IMR-90 (cell line): ENCODE results near the gene SLC30A7. TPM values are rescaled to one million over a fixed set of nuclear protein-coding genes. Genes with fewer than 3 reads are reported as not detected.

Source experiments
- ATAC-seq: fragments of 200-7000 bp; cut with Tn5 transposase; 2 replicates; pipeline ENCODE4 v1.9.1; 2020; ENCODE audit warnings: low read depth, mild to moderate bottlenecking, moderate library complexity
- BruUV-seq: library from RNA; stranded (reverse); fragments of 400-500 nt; replicated peaks from 2 replicates; lab custom pipeline; 2021; lab: Mats Ljungman, UMichigan
- CTCF ChIA-PET: fragments of 300-600 bp; formaldehyde crosslinking; extraction: SDS; loops from one replicate; lab custom pipeline; 2021; ENCODE audit warnings: antibody characterized with exemption; lab: Yijun Ruan, JAX
- POLR2A ChIA-PET: fragments of 300-600 bp; sonication (Branson Sonifier 250); formaldehyde crosslinking; loops from one replicate; lab custom pipeline; 2022; ENCODE audit warnings: antibody characterized with exemption; ENCODE audit not compliant: unreplicated experiment; lab: Charles Lee
- DNase-seq: peaks from one replicate; pipeline ENCODE4 v3.0.0; 2013
- H2AFZ ChIP-seq: replicated peaks from 2 replicates; pipeline ENCODE3; 2013; ENCODE audit warnings: low read length, mild to moderate bottlenecking; ENCODE audit not compliant: poor library complexity
- H2AK5ac ChIP-seq: 2 replicates; pipeline ENCODE4 v1.6.1; 2013; ENCODE audit warnings: low read depth, low read length, inconsistent platforms
- H2AK9ac ChIP-seq: replicated peaks from 2 replicates; pipeline ENCODE3; 2013; ENCODE audit warnings: mild to moderate bottlenecking, low read depth, low read length, moderate library complexity; ENCODE audit not compliant: poor library complexity
- H2BK120ac ChIP-seq: 2 replicates; pipeline ENCODE4 v1.6.1; 2013; ENCODE audit warnings: low read depth, low read length, inconsistent platforms
- H2BK15ac ChIP-seq: 3 replicates; pipeline ENCODE4 v1.6.1; 2013; ENCODE audit warnings: low read depth, low read length, inconsistent platforms
- H2BK20ac ChIP-seq: 2 replicates; pipeline ENCODE4 v1.6.1; 2013; ENCODE audit warnings: low read depth, mild to moderate bottlenecking, inconsistent platforms, low read length, moderate library complexity
- H2BK5ac ChIP-seq: 2 replicates; pipeline ENCODE4 v1.6.1; 2013; ENCODE audit warnings: mild to moderate bottlenecking, low read depth, low read length, inconsistent platforms; ENCODE audit not compliant: poor library complexity, severe bottlenecking
- H3K14ac ChIP-seq: replicated peaks from 2 replicates; pipeline ENCODE4 v1.6.1; 2013; ENCODE audit warnings: low read depth, low read length, inconsistent platforms
- H3K18ac ChIP-seq: 2 replicates; pipeline ENCODE4 v1.6.1; 2013; ENCODE audit warnings: low read depth, low read length, control low read depth
- H3K23ac ChIP-seq: 2 replicates; pipeline ENCODE4 v1.6.1; 2013; ENCODE audit warnings: low read depth, low read length, inconsistent platforms
- H3K27ac ChIP-seq: 2 replicates; pipeline ENCODE4 v1.5.1; 2013; ENCODE audit warnings: mild to moderate bottlenecking, control low read depth, low read length; ENCODE audit not compliant: insufficient read depth
- H3K27me3 ChIP-seq: 2 replicates; pipeline ENCODE4 v1.6.1; 2013; ENCODE audit warnings: low read length; ENCODE audit not compliant: control insufficient read depth, insufficient read depth
- H3K36me3 ChIP-seq: 2 replicates; pipeline ENCODE4 v1.6.1; 2013; ENCODE audit warnings: low read length, mixed read lengths; ENCODE audit not compliant: control insufficient read depth, insufficient read depth
- H3K4ac ChIP-seq: 2 replicates; pipeline ENCODE4 v1.6.1; 2013; ENCODE audit warnings: low read depth, low read length, inconsistent platforms
- H3K4me1 ChIP-seq: 2 replicates; pipeline ENCODE4 v1.6.1; 2013; ENCODE audit warnings: low read length, mixed read lengths; ENCODE audit not compliant: control insufficient read depth, insufficient read depth
- H3K4me2 ChIP-seq: 2 replicates; pipeline ENCODE4 v1.6.1; 2013; ENCODE audit warnings: low read depth, mild to moderate bottlenecking, control low read depth, low read length, moderate library complexity
- H3K4me3 ChIP-seq: 2 replicates; pipeline ENCODE4 v1.5.1; 2013; ENCODE audit warnings: low read depth, mild to moderate bottlenecking, control low read depth, low read length, moderate library complexity; ENCODE audit not compliant: insufficient read depth
- H3K56ac ChIP-seq: 2 replicates; pipeline ENCODE4 v1.6.1; 2013; ENCODE audit warnings: low read length, inconsistent platforms; ENCODE audit not compliant: insufficient read depth; ENCODE audit errors: extremely low read depth
- H3K79me1 ChIP-seq, 2 experiments: 2 replicates each; pipeline ENCODE4 v1.6.1; 2013; ENCODE audit warnings: low read length in 2 of 2, inconsistent platforms in 1 of 2, low read depth in 1 of 2
- H3K9ac ChIP-seq: 2 replicates; pipeline ENCODE4 v1.6.1; 2013; ENCODE audit warnings: low read depth, low read length, control low read depth
- H3K9me1 ChIP-seq: 2 replicates; pipeline ENCODE4 v1.6.1; 2013; ENCODE audit warnings: low read length, inconsistent platforms; ENCODE audit not compliant: insufficient read depth
- H3K9me3 ChIP-seq: 2 replicates; pipeline ENCODE4 v1.6.1; 2013; ENCODE audit warnings: low read length; ENCODE audit not compliant: control insufficient read depth, insufficient read depth
- H4K20me1 ChIP-seq: 2 replicates; pipeline ENCODE4 v1.6.1; 2013; ENCODE audit warnings: low read length, inconsistent platforms; ENCODE audit not compliant: insufficient read depth
- H4K5ac ChIP-seq: 2 replicates; pipeline ENCODE4 v1.6.1; 2013; ENCODE audit warnings: mild to moderate bottlenecking, low read depth, low read length, control low read depth
- H4K8ac ChIP-seq, 2 experiments: 2 replicates each; pipeline ENCODE4 v1.6.1; 2013; ENCODE audit warnings: low read depth in 2 of 2, low read length in 2 of 2, control low read depth in 1 of 2, inconsistent platforms in 1 of 2
- H4K91ac ChIP-seq: 2 replicates; pipeline ENCODE4 v1.6.1; 2013; ENCODE audit warnings: low read depth, low read length, inconsistent platforms; ENCODE audit not compliant: insufficient read depth
- CEBPB ChIP-seq: IDR thresholded peaks from 2 replicates; pipeline ENCODE4 v1.6.1; 2012; ENCODE audit warnings: low read depth, low read length, improper control_type of control experiment
- ELK1 ChIP-seq: fragments of 150-350 bp; IDR thresholded peaks from 2 replicates; pipeline ENCODE4 v1.6.1; 2016; ENCODE audit warnings: low read depth, mild to moderate bottlenecking, low read length, moderate library complexity, borderline replicate concordance
- MAFK ChIP-seq: IDR thresholded peaks from 2 replicates; pipeline ENCODE4 v1.6.1; 2012; ENCODE audit warnings: low read depth, low read length, improper control_type of control experiment
- RCOR1 ChIP-seq: IDR thresholded peaks from 2 replicates; pipeline ENCODE4 v1.6.1; 2012; ENCODE audit warnings: mild to moderate bottlenecking, low read length, improper control_type of control experiment; ENCODE audit not compliant: insufficient replicate concordance
- WGBS, 2 experiments: methylation state at CpG; one replicate each; pipeline versions ENCODE4 v1.1.5 to v1.1.7; 2013; ENCODE audit warnings: missing lambda C conversion rate in 2 of 2; ENCODE audit not compliant: insufficient read length in 1 of 2; ENCODE audit errors: extremely low coverage in 2 of 2; 5-methylcytosine and 5-hydroxymethylcytosine counted together
- dilution Hi-C: fragments of 300-500 bp; cut with HindIII; formaldehyde crosslinking; loops from one replicate; pipeline ENCODE4 v1.14.3; 2018; ENCODE audit warnings: low sequenced_read_pairs; ENCODE audit not compliant: unreplicated experiment
- in situ Hi-C: fragments of 300-500 bp; cut with MboI; formaldehyde crosslinking; loops from 3 replicates; pipeline ENCODE4 v1.14.3; 2019; ENCODE audit warnings: low sequenced_read_pairs, inconsistent platforms, mixed read lengths
- intact Hi-C: fragments of 100-400 bp; cut with micrococcal nuclease; formaldehyde crosslinking; loops from 2 replicates; pipeline ENCODE4 v1.10.0; 2022
- polyA plus RNA-seq, 3 experiments: library from polyadenylated mRNA; depleted of rRNA; stranded (reverse); fragments of >200 nt; gene quantifications; 2 replicates each; pipeline ENCODE4 v1.2.3, GENCODE V29; 2012; ENCODE audit warnings: low replicate concordance in 1 of 3
- total RNA-seq: library from RNA; depleted of rRNA; stranded (reverse); fragments of >200 nt; gene quantifications from 2 replicates; pipeline ENCODE4 v1.2.3, GENCODE V29; 2012
- TF ChIP-seq, protein P1 (sequence below): conservative IDR thresholded peaks from 2 replicates; pipeline ENCODE4 v1.5.1; 2012; ENCODE audit warnings: mild to moderate bottlenecking, low read depth, low read length, improper control_type of control experiment

The SLC30A7 gene
- total and polyA plus RNA-seq, 2 of the 4 experiments (the other 2 are of a cell fraction) = 8.4 to 60.2 TPM

DNA sequence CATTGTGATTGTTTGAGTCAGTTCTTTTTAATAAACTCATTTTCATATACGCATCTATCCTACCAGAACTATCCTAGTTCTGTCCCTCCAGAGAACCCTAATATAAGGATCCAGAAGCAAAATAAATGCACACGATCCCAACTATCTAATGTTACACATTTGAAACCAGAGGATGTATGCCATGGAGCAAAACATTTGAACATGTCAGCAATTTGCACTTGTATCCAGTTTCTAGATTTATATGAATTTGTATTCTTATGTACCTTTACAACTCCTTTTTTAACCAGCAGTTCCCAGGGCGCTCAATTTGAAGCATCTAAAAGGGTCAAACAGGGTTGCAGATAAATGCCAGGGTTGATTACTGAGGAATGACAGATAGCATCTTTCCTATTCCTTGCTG is 3.3 kb upstream of the SLC30A7 start:
- Histone ChIP-seq H2AK9ac (no peak overlapping the region), H3K14ac (no peak overlapping the region), H3K4me2 (no peak overlapping the region), H3K9me3 (peaks cover 6% of the 10 kb centered on the region; the same call in 1 of the 2 replicates), H2AFZ (no peak overlapping the region), H4K8ac (peak overlapping the region in 1 of 2 experiments; percentile 11; a peak in 1 of 4 replicates), H3K18ac (no peak overlapping the region), H3K9ac (no peak overlapping the region), H3K36me3 (no peaks in the 10 kb centered on the region), H3K27ac (no peak overlapping the region), H2BK5ac (no peak overlapping the region), H3K4me3 (no peak overlapping the region), H3K23ac (no peak overlapping the region), H3K56ac (no peak overlapping the region), H2BK20ac (no peak overlapping the region), H2BK120ac (no peak overlapping the region), H2BK15ac (no peak overlapping the region), H3K27me3 (no peaks in the 10 kb centered on the region), H4K20me1 (no peaks in the 10 kb centered on the region), H3K9me1 (peaks cover 3% of the 10 kb centered on the region; the same call in 1 of the 2 replicates), H4K5ac (no peak overlapping the region), H4K91ac (no peak overlapping the region), H3K4me1 (no peaks in the 10 kb centered on the region; the same call in 1 of the 2 replicates), H3K79me1 (peaks cover 0 to 36% of the 10 kb centered on the region in 2 experiments; a peak in 3 of 4 replicates), H3K4ac (no peak overlapping the region), H2AK5ac (no peak overlapping the region)
- ATAC-seq (no peak), DNase-seq (no peak)
- no CpG with 5 or more reads among the region's 3 CpGs for WGBS, 2 experiments
- dilution Hi-C loops (loop anchor here (25.0 kb wide), 1 partner anchor 430 kb away; no protein-coding TSS in a partner anchor), intact Hi-C loops (no loop called here), in situ Hi-C loops (loop anchor here (25.0 kb wide), 1 partner anchor 630 kb away; the partner anchor contains the start of gene RTCA)
- ChIA-PET POLR2A (no interaction called here), CTCF (no interaction called here)
- BruUV-seq = no TSS peak
- TF ChIP-seq MAFK = peak; percentile 76
- no peak for TF ChIP-seq RCOR1
- no peak for TF ChIP-seq ELK1
- TF ChIP-seq CEBPB = no peak
- TF ChIP-seq, protein P1, sequence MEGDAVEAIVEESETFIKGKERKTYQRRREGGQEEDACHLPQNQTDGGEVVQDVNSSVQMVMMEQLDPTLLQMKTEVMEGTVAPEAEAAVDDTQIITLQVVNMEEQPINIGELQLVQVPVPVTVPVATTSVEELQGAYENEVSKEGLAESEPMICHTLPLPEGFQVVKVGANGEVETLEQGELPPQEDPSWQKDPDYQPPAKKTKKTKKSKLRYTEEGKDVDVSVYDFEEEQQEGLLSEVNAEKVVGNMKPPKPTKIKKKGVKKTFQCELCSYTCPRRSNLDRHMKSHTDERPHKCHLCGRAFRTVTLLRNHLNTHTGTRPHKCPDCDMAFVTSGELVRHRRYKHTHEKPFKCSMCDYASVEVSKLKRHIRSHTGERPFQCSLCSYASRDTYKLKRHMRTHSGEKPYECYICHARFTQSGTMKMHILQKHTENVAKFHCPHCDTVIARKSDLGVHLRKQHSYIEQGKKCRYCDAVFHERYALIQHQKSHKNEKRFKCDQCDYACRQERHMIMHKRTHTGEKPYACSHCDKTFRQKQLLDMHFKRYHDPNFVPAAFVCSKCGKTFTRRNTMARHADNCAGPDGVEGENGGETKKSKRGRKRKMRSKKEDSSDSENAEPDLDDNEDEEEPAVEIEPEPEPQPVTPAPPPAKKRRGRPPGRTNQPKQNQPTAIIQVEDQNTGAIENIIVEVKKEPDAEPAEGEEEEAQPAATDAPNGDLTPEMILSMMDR = no peak
